GM18951 (cell line): Measurements from ENCODE around the gene RHBDD1.
"Not testable (repeated sequence)": the region's sequence is repeated elsewhere in the genome, so short reads cannot be mapped to it uniquely, and the experiment has no call there.

Source experiments
- POLR2A ChIP-seq: IDR thresholded peaks from 4 replicates; pipeline ENCODE4 v1.6.1; 2011; ENCODE audit warnings: mild to moderate bottlenecking; ENCODE audit not compliant: insufficient read length, insufficient read depth; ENCODE audit errors: extremely low read depth
- in situ Hi-C: fragments of 300-500 bp; cut with MboI; formaldehyde crosslinking; loops from one replicate; pipeline ENCODE4 v1.12.0; 2022; ENCODE audit warnings: low sequenced_read_pairs, mixed read lengths, inconsistent platforms; ENCODE audit not compliant: unreplicated experiment

The RHBDD1 gene

DNA sequence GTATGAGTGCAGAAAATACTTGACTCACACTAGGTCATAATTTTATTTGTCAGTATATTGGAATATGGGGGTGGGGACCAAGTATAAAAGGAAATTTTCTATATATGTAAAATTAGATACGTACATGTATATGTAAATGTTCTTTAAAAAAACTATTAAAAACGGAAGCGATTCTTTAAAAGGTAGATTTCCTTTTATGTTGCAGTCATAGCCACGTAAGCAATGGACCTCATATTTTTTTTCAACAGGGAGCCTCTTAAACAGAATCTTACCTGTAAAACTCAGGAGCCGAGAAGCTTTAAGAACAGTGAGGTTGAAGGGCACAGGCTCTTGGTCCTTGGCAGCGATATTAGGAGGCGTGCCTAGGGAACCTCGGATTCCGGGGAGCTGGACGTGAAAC lies 3.3 kb downstream of the RHBDD1 start:
- no peak for TF ChIP-seq POLR2A
- in situ Hi-C loops: no loop called here

GRCh38 chr2:226839951-226840350 lies 4.1 kb downstream of the RHBDD1 start:
- in situ Hi-C loops: no loop called here
- TF ChIP-seq POLR2A: no peak

DNA sequence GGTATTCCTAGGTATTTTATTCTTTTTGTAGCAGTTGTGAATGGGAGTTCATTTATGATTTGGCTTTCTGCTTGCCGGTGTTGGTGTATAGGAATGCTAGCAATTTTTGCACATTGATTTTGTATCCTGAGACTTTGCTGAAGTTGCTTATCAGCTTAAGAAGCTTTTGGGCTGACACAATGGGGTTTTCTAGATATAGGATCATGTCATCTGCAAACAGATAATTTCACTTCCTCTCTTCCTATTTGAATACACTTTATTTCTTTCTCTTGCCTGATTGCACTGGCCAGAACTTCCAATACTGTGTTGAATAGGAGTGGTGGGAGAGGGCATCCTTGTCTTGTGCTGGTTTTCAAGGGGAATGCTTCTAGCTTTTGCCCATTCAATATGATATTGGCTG lies 7.1 kb downstream of the RHBDD1 start:
- in situ Hi-C loops: not testable (repeated sequence)

DNA sequence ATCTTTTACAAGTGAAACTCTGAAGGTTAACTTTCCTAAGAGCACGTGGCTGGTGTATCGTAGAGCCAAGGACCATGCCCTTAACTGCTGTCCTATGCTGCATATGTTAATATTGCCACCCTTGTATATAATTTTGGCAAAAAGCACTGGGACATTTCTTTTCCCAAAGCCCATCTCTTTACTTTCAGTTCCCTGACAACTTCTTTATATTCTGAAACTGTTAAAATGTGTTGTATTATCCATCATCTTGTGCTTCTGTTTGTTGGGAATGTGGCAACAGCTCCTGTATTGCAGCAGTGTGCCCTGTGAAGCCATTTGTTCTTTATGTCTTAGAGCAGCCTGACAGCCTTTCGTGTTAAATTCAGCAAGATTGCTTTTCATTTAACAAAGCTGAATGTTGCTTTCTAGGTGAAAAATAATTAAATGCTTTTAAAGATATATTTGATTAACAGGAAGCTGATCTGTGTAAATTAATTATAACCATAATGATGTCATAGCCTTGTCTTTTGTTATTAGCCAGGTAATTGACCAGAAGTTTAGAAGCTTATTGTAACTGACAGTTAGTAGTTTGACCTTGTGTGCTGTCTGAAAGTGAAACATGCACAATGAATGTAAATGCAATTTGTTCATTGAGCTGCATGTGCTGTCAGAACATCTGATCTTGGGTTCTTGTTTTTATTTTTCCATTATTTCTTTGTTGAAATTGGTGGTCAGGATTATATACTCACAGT lies 9.7 kb downstream of the RHBDD1 start:
- in situ Hi-C loops: no loop called here
- no peak for TF ChIP-seq POLR2A

DNA sequence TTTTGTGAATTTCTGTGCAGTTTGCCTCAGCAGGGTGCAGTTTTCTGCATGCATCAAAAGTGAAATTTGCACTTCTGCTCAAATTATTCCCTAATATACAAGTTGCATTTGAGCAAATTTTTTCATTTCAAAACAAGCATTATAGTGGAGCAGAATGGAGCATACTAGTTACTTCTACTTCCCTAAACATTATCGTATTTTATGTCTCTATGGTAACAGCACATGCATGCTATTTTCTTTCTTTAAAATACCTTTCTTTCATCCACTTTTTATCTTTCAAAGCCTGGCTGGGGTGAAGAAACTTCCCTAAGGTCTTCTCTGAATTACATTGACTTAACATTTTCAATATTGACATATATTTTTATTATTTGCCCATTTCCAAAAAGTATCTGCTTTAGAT lies 11.2 kb downstream of the RHBDD1 start:
- TF ChIP-seq POLR2A: no peak
- in situ Hi-C loops: no loop called here

- TF ChIP-seq POLR2A: no peak
- in situ Hi-C loops: no loop called here
Measured at GRCh38 chr2:226847511-226847910, 11.7 kb downstream of the RHBDD1 start.

DNA sequence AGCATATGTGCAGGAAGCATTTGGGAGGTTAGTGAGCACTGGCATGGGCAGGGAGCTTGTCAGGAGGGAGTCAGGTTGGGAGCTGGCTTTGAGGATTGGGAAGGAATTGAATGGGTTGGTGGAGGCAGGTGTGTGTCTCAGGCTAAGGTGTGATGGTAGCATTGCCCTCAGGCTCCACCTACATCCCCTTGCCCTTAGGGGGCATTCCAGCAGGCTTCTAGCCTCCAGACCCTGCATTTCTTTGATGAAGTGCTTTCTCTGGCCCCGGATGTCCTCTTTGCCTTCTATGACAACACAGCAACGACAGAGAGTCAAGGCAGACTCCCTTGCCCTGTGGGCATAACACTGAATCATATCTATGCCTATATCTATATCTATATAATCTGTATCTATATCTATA lies 13.5 kb downstream of the RHBDD1 start:
- in situ Hi-C loops: no loop called here
- no peak for TF ChIP-seq POLR2A

DNA sequence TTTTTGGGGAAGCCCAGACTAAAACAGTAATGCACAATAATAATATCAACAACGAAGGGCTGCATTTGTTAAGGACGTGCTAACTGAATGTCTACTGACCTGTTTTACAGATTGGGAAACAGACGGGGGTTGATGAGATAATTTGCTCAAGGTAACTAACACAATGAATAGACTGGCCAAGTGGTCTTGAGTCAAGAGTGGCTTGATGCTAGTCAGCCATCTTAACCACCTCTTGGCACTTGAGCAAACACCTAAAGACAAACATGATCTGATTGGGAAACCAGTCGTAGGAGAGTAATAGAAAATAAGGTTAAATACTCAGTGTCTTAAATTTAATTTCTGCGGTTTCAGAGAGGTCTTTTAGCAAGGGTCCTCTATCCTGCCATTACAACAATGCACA lies 14.2 kb downstream of the RHBDD1 start:
- TF ChIP-seq POLR2A: no peak
- in situ Hi-C loops: no loop called here

DNA sequence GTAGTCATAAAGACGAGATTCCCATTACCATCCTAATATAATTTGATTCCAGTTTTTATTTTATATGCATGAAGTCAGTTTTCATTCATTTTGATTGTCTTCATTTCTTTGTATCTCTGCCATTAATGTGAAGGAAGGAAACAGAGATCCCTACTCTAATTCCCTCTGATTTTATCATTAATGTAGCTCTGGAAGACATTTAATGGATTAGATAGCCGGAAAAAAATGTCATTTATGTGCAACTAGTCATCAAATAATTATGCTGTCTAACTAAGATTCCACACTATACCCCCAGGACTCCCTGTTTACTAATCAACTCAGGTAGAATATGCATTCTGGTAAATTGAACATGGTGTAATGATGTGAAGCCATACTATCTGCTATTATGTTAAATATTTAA lies 19.9 kb downstream of the RHBDD1 start:
- in situ Hi-C loops: no loop called here
- TF ChIP-seq POLR2A: no peak

- in situ Hi-C loops: no loop called here
- no peak for TF ChIP-seq POLR2A
Measured at GRCh38 chr2:226860087-226860486, 24.2 kb downstream of the RHBDD1 start.

- in situ Hi-C loops: no loop called here
- no peak for TF ChIP-seq POLR2A
Measured at GRCh38 chr2:226862623-226863022, 26.8 kb downstream of the RHBDD1 start.

DNA sequence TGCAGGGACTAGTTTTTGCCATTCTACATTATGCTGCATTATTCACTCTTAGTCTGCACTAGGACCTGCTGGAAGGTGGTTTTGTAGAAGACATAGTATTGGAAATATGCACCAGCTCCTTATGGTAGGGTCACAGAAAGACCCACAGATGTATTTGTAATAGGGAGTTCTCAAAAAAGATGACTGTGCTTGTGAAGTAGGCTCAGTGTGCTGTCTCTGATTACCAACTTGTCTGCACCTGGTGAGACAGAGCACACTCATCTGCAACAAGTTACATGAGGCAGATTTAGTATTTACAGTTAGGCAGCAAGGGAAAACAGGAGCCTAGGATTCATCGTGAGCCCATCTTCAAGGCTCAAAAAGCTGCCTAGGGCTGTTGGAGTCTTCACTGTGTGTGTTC lies 29.4 kb downstream of the RHBDD1 start:
- in situ Hi-C loops: no loop called here
- TF ChIP-seq POLR2A: no peak

DNA sequence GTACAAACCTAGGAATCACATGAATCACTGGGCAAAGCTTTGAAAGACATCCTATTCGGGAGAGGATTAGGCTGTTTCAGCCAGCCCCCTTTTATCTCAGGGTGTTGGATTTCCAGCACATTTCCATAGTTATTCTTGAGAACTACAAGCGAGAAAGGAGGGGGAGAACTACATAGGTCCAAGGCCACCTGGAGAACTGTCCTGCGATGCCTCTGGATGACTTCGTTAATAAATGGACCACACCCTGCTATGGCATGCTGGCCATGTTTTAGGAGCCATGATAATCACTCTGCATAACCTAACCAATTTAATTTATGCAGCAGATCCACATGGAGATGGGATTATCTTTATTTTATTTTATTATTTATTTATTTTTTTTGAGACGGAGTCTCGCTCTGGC lies 29.9 kb downstream of the RHBDD1 start:
- TF ChIP-seq POLR2A: no peak
- in situ Hi-C loops: no loop called here

DNA sequence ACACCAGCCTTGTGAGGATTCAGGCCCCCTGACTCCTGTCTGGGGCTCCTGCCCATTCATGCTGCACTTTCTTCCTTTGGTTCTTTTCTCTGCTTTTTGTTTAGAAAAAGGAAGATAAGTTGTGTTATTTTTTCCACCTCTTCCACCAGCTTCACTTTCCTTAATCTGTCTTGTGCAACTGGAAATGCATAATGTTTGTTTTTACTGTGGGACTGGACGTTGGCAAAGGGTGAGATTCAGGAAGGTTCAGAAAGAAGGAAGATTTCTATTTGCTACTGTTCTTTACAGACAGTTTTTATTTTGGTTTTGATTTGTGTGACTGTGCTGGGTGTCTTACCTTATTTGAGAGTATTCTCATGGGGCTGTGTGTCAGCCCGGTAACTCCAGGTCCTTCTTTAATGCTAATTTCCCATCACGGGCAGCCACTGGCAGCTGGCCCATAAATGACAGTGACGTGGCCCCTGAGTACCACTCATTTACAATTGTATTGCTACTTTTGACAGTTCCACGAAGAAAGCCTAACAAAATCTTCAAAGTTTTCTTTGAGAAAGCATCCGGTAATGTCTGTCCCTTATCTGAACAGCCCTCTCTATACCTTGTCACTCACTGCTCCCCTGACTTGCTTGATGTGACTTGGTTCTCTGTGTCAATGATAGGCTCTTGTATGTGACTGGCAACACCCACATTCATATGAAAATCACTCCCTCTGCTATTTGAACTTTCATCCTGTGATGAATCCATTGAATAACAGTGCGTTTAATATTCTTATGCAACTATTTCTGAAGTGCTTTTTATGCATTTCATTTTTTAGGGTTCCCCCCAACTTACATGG lies 32.7 kb downstream of the RHBDD1 start:
- in situ Hi-C loops: no loop called here
- TF ChIP-seq POLR2A: no peak
